CD8-positive, alpha-beta memory T cell (primary cell): ENCODE results near the gene PLEKHA6. TPM values are rescaled to one million over a fixed set of nuclear protein-coding genes. Genes with fewer than 3 reads are reported as not detected.

Experiments used
- CTCF ChIA-PET: fragments of 350-600 bp; sonication (Branson Sonifier 250); formaldehyde crosslinking; loops from one replicate; lab custom pipeline; 2021; ENCODE audit warnings: antibody characterized with exemption; lab: Charles Lee
- POLR2A ChIA-PET: fragments of 350-600 bp; sonication (Branson Sonifier 250); formaldehyde crosslinking; loops from one replicate; lab custom pipeline; 2021; ENCODE audit warnings: antibody characterized with exemption; lab: Charles Lee
- DNase-seq, 5 donors: peaks; one replicate each; pipeline versions ENCODE4 v3.0.0 to v3.0.0-alpha.2; 2020 to 2022; ENCODE audit warnings: mixed read lengths in 1 of 5
- H3K27ac ChIP-seq: one replicate; pipeline ENCODE4 v1.7.0; 2013; ENCODE audit warnings: low read depth, mild to moderate bottlenecking, low read length, moderate library complexity
- H3K27me3 ChIP-seq: 2 replicates; pipeline ENCODE4 v1.7.0; 2013; ENCODE audit warnings: low read length, mild to moderate bottlenecking; ENCODE audit not compliant: insufficient read depth, poor library complexity, severe bottlenecking
- H3K36me3 ChIP-seq: 2 replicates; pipeline ENCODE4 v1.7.0; 2013; ENCODE audit warnings: mild to moderate bottlenecking, low read length, moderate library complexity; ENCODE audit not compliant: insufficient read depth
- H3K4me1 ChIP-seq: 2 replicates; pipeline ENCODE4 v1.7.0; 2013; ENCODE audit warnings: mild to moderate bottlenecking, low read length, moderate library complexity; ENCODE audit not compliant: insufficient read depth
- H3K4me3 ChIP-seq: 2 replicates; pipeline ENCODE4 v1.7.0; 2013; ENCODE audit warnings: mild to moderate bottlenecking, low read length
- H3K9me3 ChIP-seq: 2 replicates; pipeline ENCODE4 v1.7.0; 2013; ENCODE audit warnings: mild to moderate bottlenecking, low read length
- H3K27ac Mint-ChIP-seq, 8 donors: one replicate each; pipeline ENCODE4 v1.8.0; 2020 to 2021; ENCODE audit warnings: mixed read lengths in 8 of 8, mild to moderate bottlenecking in 6 of 8, inconsistent platforms in 3 of 8, moderate library complexity in 3 of 8
- H3K27me3 Mint-ChIP-seq, 2 donors: one replicate each; pipeline ENCODE4 v1.8.0; 2020 to 2021; ENCODE audit warnings: mixed read lengths in 2 of 2, mild to moderate bottlenecking in 1 of 2, moderate library complexity in 1 of 2
- H3K36me3 Mint-ChIP-seq, 3 donors: one replicate each; pipeline ENCODE4 v1.8.0; 2020 to 2021; ENCODE audit warnings: mixed read lengths in 3 of 3, inconsistent platforms in 1 of 3, mild to moderate bottlenecking in 1 of 3
- H3K4me1 Mint-ChIP-seq, 3 donors: one replicate each; pipeline ENCODE4 v1.8.0; 2020 to 2021; ENCODE audit warnings: mixed read lengths in 3 of 3, inconsistent platforms in 1 of 3, mild to moderate bottlenecking in 1 of 3
- H3K4me3 Mint-ChIP-seq, 7 donors: one replicate each; pipeline ENCODE4 v1.8.0; 2020 to 2021; ENCODE audit warnings: mixed read lengths in 7 of 7, mild to moderate bottlenecking in 6 of 7, moderate library complexity in 4 of 7, inconsistent platforms in 2 of 7
- H3K9me3 Mint-ChIP-seq, 5 donors: one replicate each; pipeline ENCODE4 v1.8.0; 2020 to 2022; ENCODE audit warnings: mixed read lengths in 5 of 5, mild to moderate bottlenecking in 3 of 5, moderate library complexity in 2 of 5, inconsistent platforms in 1 of 5
- polyA plus RNA-seq: library from polyadenylated mRNA; unstranded; fragments of 300-500 nt; fragmentation: Illumina TruSeq; gene quantifications from one replicate; pipeline ENCODE4 v1.2.3, GENCODE V29; 2021
- total RNA-seq, 2 experiments: library from RNA; stranded (reverse); gene quantifications; one replicate each; pipeline ENCODE4 v1.2.3, GENCODE V29; 2021

The PLEKHA6 gene
- total and polyA plus RNA-seq, 3 experiments from 2014 or later, result 0.09 to 0.13 TPM; not detected in 1

GRCh38 chr1:204293605-204294337 is 66.0 kb downstream of the PLEKHA6 start:
- no peaks in the 10 kb centered on the region for H3K36me3 Mint-ChIP-seq
- no peak overlapping the region for H3K4me3 Mint-ChIP-seq
- Histone ChIP-seq H3K4me3 (no peak overlapping the region), H3K9me3 (no peaks in the 10 kb centered on the region), H3K27ac (no peak overlapping the region), H3K36me3 (no peaks in the 10 kb centered on the region), H3K4me1 (no peaks in the 10 kb centered on the region), H3K27me3 (peaks cover 4% of the 10 kb centered on the region)
- H3K27ac Mint-ChIP-seq, result peak overlapping the region in 1 of 8 donors; percentile 74
- H3K27me3 Mint-ChIP-seq, result peaks cover 12 to 75% of the 10 kb centered on the region in 2 donors
- ChIA-PET POLR2A (no interaction called here), CTCF (no interaction called here)
- H3K4me1 Mint-ChIP-seq, result no peaks in the 10 kb centered on the region
- DNase-seq, result no peak
- H3K9me3 Mint-ChIP-seq, result peaks cover 0 to 4% (median 0%) of the 10 kb centered on the region in 5 donors

GRCh38 chr1:204292740-204293139 is 67.0 kb downstream of the PLEKHA6 start:
- Histone ChIP-seq H3K4me3 (no peak overlapping the region), H3K4me1 (peaks cover under 1% of the 10 kb centered on the region), H3K9me3 (no peaks in the 10 kb centered on the region), H3K36me3 (no peaks in the 10 kb centered on the region), H3K27ac (no peak overlapping the region), H3K27me3 (peaks cover 4% of the 10 kb centered on the region)
- H3K4me1 Mint-ChIP-seq, result peaks cover 4 to 7% (median 5%) of the 10 kb centered on the region in 3 donors
- peaks cover 0 to 4% (median 0%) of the 10 kb centered on the region in 5 donors for H3K9me3 Mint-ChIP-seq
- H3K4me3 Mint-ChIP-seq, result no peak overlapping the region
- no peak overlapping the region for H3K27ac Mint-ChIP-seq
- DNase-seq, result no peak
- POLR2A ChIA-PET, result no interaction called here
- no peaks in the 10 kb centered on the region for H3K36me3 Mint-ChIP-seq
- CTCF ChIA-PET, result no interaction called here
- peaks cover 12 to 73% of the 10 kb centered on the region in 2 donors for H3K27me3 Mint-ChIP-seq

GRCh38 chr1:204289280-204289679 is 70.4 kb downstream of the PLEKHA6 start:
- Histone ChIP-seq H3K27ac (no peak overlapping the region), H3K36me3 (no peaks in the 10 kb centered on the region), H3K4me3 (no peak overlapping the region), H3K9me3 (no peaks in the 10 kb centered on the region), H3K4me1 (peaks cover 19% of the 10 kb centered on the region), H3K27me3 (peaks cover 1% of the 10 kb centered on the region)
- Mint-ChIP-seq H3K4me3 (no peak overlapping the region), H3K27ac (no peak overlapping the region), H3K36me3 (no peaks in the 10 kb centered on the region), H3K4me1 (peaks cover 26 to 30% (median 28%) of the 10 kb centered on the region in 3 donors), H3K9me3 (peaks cover 0 to 4% (median 0%) of the 10 kb centered on the region in 5 donors), H3K27me3 (peaks cover 12 to 49% of the 10 kb centered on the region in 2 donors)
- ChIA-PET POLR2A (no interaction called here), CTCF (no interaction called here)
- DNase-seq, result no peak

GRCh38 chr1:204288021-204288588 is 71.6 kb downstream of the PLEKHA6 start:
- no peaks in the 10 kb centered on the region for H3K36me3 ChIP-seq
- peaks cover 19% of the 10 kb centered on the region for H3K4me1 ChIP-seq
- Mint-ChIP-seq H3K4me1 (peaks cover 26 to 30% (median 28%) of the 10 kb centered on the region in 3 donors), H3K27ac (peak overlapping the region in 7 of 8 donors; percentile 22 to 90 (median 60)), H3K9me3 (peaks cover 0 to 5% (median 0%) of the 10 kb centered on the region in 5 donors), H3K4me3 (peak overlapping the region in 4 of 7 donors; percentile 75 to 89 (median 81)), H3K27me3 (peaks cover 9 to 41% of the 10 kb centered on the region in 2 donors), H3K36me3 (no peaks in the 10 kb centered on the region)
- no peak overlapping the region for H3K4me3 ChIP-seq
- CTCF ChIA-PET, result no interaction called here
- H3K27me3 ChIP-seq, result no peaks in the 10 kb centered on the region
- no peaks in the 10 kb centered on the region for H3K9me3 ChIP-seq
- no peak for DNase-seq
- POLR2A ChIA-PET, result no interaction called here
- H3K27ac ChIP-seq, result no peak overlapping the region

- H3K27me3 Mint-ChIP-seq, result peaks cover 6 to 38% of the 10 kb centered on the region in 2 donors
- H3K4me1 Mint-ChIP-seq, result peaks cover 26 to 30% (median 28%) of the 10 kb centered on the region in 3 donors
- H3K36me3 Mint-ChIP-seq, result no peaks in the 10 kb centered on the region
- H3K27ac Mint-ChIP-seq, result peak overlapping the region; percentile 47 to 98 (median 82)
- no peaks in the 10 kb centered on the region for H3K27me3 ChIP-seq
- no peak overlapping the region for H3K27ac ChIP-seq
- H3K36me3 ChIP-seq, result no peaks in the 10 kb centered on the region
- peak overlapping the region; percentile 55 for H3K4me3 ChIP-seq
- peaks cover 0 to 5% (median 0%) of the 10 kb centered on the region in 5 donors for H3K9me3 Mint-ChIP-seq
- H3K9me3 ChIP-seq, result no peaks in the 10 kb centered on the region
- CTCF ChIA-PET, result no interaction called here
- no peak for DNase-seq
- peak overlapping the region; percentile 53 to 89 (median 84) for H3K4me3 Mint-ChIP-seq
- peaks cover 19% of the 10 kb centered on the region for H3K4me1 ChIP-seq
- POLR2A ChIA-PET, result no interaction called here
These were observed 72.2 kb downstream of the PLEKHA6 start for GRCh38 chr1:204287466-204287891.

GRCh38 chr1:204286831-204287421 is 72.8 kb downstream of the PLEKHA6 start:
- Mint-ChIP-seq H3K9me3 (peaks cover 0 to 5% (median 0%) of the 10 kb centered on the region in 5 donors), H3K27ac (peak overlapping the region; percentile 47 to 98 (median 84)), H3K4me3 (peak overlapping the region; percentile 53 to 89 (median 87)), H3K36me3 (no peaks in the 10 kb centered on the region), H3K27me3 (peaks cover 6 to 38% of the 10 kb centered on the region in 2 donors), H3K4me1 (peaks cover 26 to 30% (median 28%) of the 10 kb centered on the region in 3 donors)
- Histone ChIP-seq H3K4me1 (peaks cover 19% of the 10 kb centered on the region), H3K36me3 (no peaks in the 10 kb centered on the region), H3K4me3 (peak overlapping the region; percentile 55), H3K9me3 (no peaks in the 10 kb centered on the region), H3K27ac (no peak overlapping the region), H3K27me3 (no peaks in the 10 kb centered on the region)
- CTCF ChIA-PET, result interaction anchor here (0.8 kb wide), 1 partner anchor 29 kb away, joined by 3 read pairs; no protein-coding TSS in a partner anchor
- peak; percentile 8 to 55 (median 35) for DNase-seq
- POLR2A ChIA-PET, result interaction anchor here (0.6 kb wide), 2 partner anchors 214 to 742 kb away, joined by 3 to 4 read pairs; no protein-coding TSS in a partner anchor

- ChIA-PET POLR2A (interaction anchor here (0.6 kb wide), 2 partner anchors 213 to 742 kb away, joined by 3 to 4 read pairs; no protein-coding TSS in a partner anchor), CTCF (interaction anchor here (0.8 kb wide), 1 partner anchor 30 kb away, joined by 3 read pairs; no protein-coding TSS in a partner anchor)
- H3K27me3 ChIP-seq, result no peaks in the 10 kb centered on the region
- H3K4me1 ChIP-seq, result peaks cover 19% of the 10 kb centered on the region
- no peaks in the 10 kb centered on the region for H3K36me3 ChIP-seq
- H3K4me3 ChIP-seq, result peak overlapping the region; percentile 55
- no peaks in the 10 kb centered on the region for H3K36me3 Mint-ChIP-seq
- peak overlapping the region in 6 of 8 donors; percentile 17 to 98 (median 74) for H3K27ac Mint-ChIP-seq
- no peak overlapping the region for H3K27ac ChIP-seq
- DNase-seq, result no peak
- H3K4me3 Mint-ChIP-seq, result peak overlapping the region; percentile 53 to 89 (median 84)
- peaks cover 11 to 41% of the 10 kb centered on the region in 2 donors for H3K27me3 Mint-ChIP-seq
- no peaks in the 10 kb centered on the region for H3K9me3 ChIP-seq
- peaks cover 26 to 30% (median 28%) of the 10 kb centered on the region in 3 donors for H3K4me1 Mint-ChIP-seq
- H3K9me3 Mint-ChIP-seq, result peaks cover 0 to 5% (median 0%) of the 10 kb centered on the region in 5 donors
These were observed 73.4 kb downstream of the PLEKHA6 start for GRCh38 chr1:204286315-204286714.
